Neutrophil (primary cell): ENCODE data around the gene TESMIN.

Experiments used
- H3K27ac ChIP-seq: fragments of 200-600 bp; sonication (generic); 2 replicates; pipeline ENCODE4 v1.5.1; 2016; ENCODE audit warnings: mild to moderate bottlenecking, moderate library complexity
- H3K27me3 ChIP-seq: fragments of 200-600 bp; sonication (generic); 2 replicates; pipeline ENCODE4 v1.6.0; 2016; ENCODE audit warnings: mild to moderate bottlenecking
- H3K36me3 ChIP-seq: fragments of 200-600 bp; sonication (generic); 2 replicates; pipeline ENCODE4 v1.5.1; 2017
- H3K4me1 ChIP-seq, 2 experiments: fragments of 200-600 bp in 1 of 2; sonication (generic) in 1 of 2; 1 replicate in 1 of 2; 2 replicates in 1 of 2; pipeline versions ENCODE4 v1.5.1 to v1.6.1; 2013 to 2016; ENCODE audit warnings: low read depth in 1 of 2, low read length in 1 of 2, mild to moderate bottlenecking in 1 of 2, moderate library complexity in 1 of 2; ENCODE audit not compliant: control insufficient read depth in 1 of 2, insufficient read depth in 1 of 2
- H3K4me3 ChIP-seq, 2 experiments: fragments of 200-600 bp in 1 of 2; sonication (generic) in 1 of 2; 1 replicate in 1 of 2; 2 replicates in 1 of 2; pipeline ENCODE4 v1.5.1; 2013 to 2016; ENCODE audit warnings: low read depth in 1 of 2, low read length in 1 of 2, mild to moderate bottlenecking in 1 of 2, moderate library complexity in 1 of 2
- H3K9me3 ChIP-seq: fragments of 200-600 bp; sonication (generic); 2 replicates; pipeline ENCODE4 v1.5.1; 2016
- CTCF ChIP-seq: fragments of 200-600 bp; sonication (generic); IDR thresholded peaks from 2 replicates; pipeline ENCODE4 v1.5.1; 2016; ENCODE audit warnings: antibody characterized with exemption

The TESMIN gene

GRCh38 chr11:68751004-68751325, 355 bp downstream of the TESMIN start:
- peak overlapping the region; percentile 58 to 71 for H3K4me3 ChIP-seq
- peak overlapping the region; percentile 80 for H3K27ac ChIP-seq
- TF ChIP-seq CTCF, result no peak

DNA sequence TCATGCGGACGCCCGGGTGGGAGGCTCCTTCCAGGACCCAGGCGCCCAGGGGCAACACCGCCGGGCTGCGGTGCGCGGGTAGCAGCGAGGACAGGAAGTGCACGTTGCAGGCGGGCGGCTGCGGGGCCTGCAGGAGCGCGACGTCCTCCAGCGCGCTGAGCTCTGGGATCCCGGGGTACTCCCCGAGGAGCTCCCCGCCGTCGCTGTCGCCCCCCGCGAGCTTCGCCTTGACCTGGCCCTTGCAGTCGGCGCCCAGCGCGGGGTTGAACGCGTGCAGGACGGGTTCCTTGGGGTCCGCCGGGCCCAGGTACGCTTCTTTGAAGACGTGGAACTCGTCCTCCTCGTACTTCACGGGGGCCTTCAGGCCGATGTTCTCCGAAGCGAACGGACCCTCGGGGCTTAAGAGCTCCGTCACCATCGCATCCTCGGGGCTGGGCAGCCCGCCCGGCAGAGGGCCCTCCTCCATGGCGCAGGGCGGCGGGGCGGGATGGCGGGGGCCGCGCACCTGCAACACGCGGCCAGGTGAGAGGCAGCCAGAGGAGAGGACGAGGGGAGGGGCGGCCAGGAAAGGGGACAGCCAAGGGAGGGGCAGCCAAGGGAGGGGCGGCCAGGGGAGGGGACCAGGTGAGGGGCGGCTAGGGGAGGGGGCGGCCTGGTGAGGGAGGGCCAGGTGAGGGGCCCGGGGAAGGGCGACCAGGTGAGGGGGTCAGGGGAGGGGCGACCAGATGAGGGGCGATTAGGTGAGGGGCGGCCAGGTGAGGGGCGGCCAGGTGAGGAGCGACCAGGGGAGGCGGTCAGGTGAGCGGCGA, 921 bp downstream of the TESMIN start:
- H3K27ac ChIP-seq, result peak overlapping the region; percentile 80
- H3K36me3 ChIP-seq, result peaks cover 18% of the 10 kb centered on the region
- no peaks in the 10 kb centered on the region for H3K9me3 ChIP-seq
- H3K4me1 ChIP-seq, result peaks cover 29 to 36% of the 10 kb centered on the region in 2 experiments
- H3K4me3 ChIP-seq, result peak overlapping the region; percentile 55 to 71
- TF ChIP-seq CTCF, result no peak
- H3K27me3 ChIP-seq, result no peaks in the 10 kb centered on the region

More at GRCh38 chr11:68751004-68751325, 355 bp downstream of the TESMIN start:
- peaks cover 12% of the 10 kb centered on the region for H3K36me3 ChIP-seq
- H3K9me3 ChIP-seq, result no peaks in the 10 kb centered on the region
- peaks cover 29 to 36% of the 10 kb centered on the region in 2 experiments for H3K4me1 ChIP-seq
- H3K27me3 ChIP-seq, result no peaks in the 10 kb centered on the region

- Histone ChIP-seq H3K27ac (peak overlapping the region; percentile 80), H3K9me3 (no peaks in the 10 kb centered on the region), H3K4me1 (peaks cover 29 to 36% of the 10 kb centered on the region in 2 experiments), H3K4me3 (peak overlapping the region in 1 of 2 experiments; percentile 71), H3K36me3 (peaks cover 26% of the 10 kb centered on the region), H3K27me3 (no peaks in the 10 kb centered on the region)
- TF ChIP-seq CTCF, result no peak
Observed at GRCh38 chr11:68749229-68750123, 1.8 kb downstream of the TESMIN start.

- Histone ChIP-seq H3K27me3 (no peaks in the 10 kb centered on the region), H3K4me3 (no peak overlapping the region), H3K9me3 (no peaks in the 10 kb centered on the region), H3K27ac (peak overlapping the region; percentile 80), H3K36me3 (peaks cover 38% of the 10 kb centered on the region), H3K4me1 (peaks cover 29 to 36% of the 10 kb centered on the region in 2 experiments)
- no peak for TF ChIP-seq CTCF
Observed at GRCh38 chr11:68748061-68748460, 3.3 kb downstream of the TESMIN start.

DNA sequence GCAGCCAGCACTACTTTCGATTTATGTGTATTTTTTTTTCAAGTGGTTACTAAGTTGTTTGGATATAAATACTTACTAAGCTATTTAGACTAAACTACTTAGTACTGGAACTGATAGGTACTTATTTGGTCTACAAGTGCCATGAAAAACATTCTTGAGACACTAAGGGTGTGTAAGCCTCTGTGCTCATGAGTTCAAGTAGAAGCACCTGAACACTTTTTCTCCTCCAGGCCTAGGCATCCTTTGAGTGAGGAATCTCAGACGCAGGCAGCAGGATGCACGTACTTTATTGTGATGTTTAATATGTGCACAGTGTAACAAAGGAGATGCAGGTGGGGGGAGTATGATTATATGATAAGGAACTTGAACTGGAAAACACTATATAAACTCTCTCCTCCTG, 7.8 kb downstream of the TESMIN start:
- Histone ChIP-seq H3K9me3 (no peaks in the 10 kb centered on the region), H3K27me3 (no peaks in the 10 kb centered on the region), H3K4me3 (no peak overlapping the region), H3K36me3 (peaks cover 43% of the 10 kb centered on the region), H3K27ac (no peak overlapping the region), H3K4me1 (peaks cover 28% of the 10 kb centered on the region in 2 experiments)
- no peak for TF ChIP-seq CTCF
